Heart left ventricle (tissue), 16 donors: ENCODE results near the gene RNF103. TPM values are rescaled to one million over a fixed set of nuclear protein-coding genes. Genes with fewer than 3 reads are reported as not detected.

Experiments
- ATAC-seq, 4 donors: fragments of 200-7000 bp; cut with Tn5 transposase; one replicate each; pipeline ENCODE4 v1.9.1; 2020 to 2022; ENCODE audit warnings: moderate library complexity in 4 of 4, mild to moderate bottlenecking in 3 of 4, moderate number of reproducible peaks in 1 of 4
- DNase-seq, 5 donors: peaks; one replicate each; pipeline ENCODE4 v3.0.0-alpha.2; 2020
- H3K27ac ChIP-seq, 12 donors: fragments of 200-600 bp; sonication (generic) in 4 of 12; one replicate each; pipeline versions ENCODE4 v1.5.0 to v1.8.0; 2016 to 2022; ENCODE audit warnings: mild to moderate bottlenecking in 2 of 12
- H3K27me3 ChIP-seq, 9 donors: fragments of 200-600 bp; sonication (generic) in 2 of 9; one replicate each; pipeline versions ENCODE4 v1.5.1 to v1.8.0; 2016 to 2022; ENCODE audit warnings: mild to moderate bottlenecking in 3 of 9
- H3K36me3 ChIP-seq, 9 donors: fragments of 200-600 bp; sonication (generic) in 2 of 9; one replicate each; pipeline versions ENCODE4 v1.5.0 to v1.8.0; 2018 to 2022; ENCODE audit warnings: mild to moderate bottlenecking in 2 of 9
- H3K4me1 ChIP-seq, 12 donors: fragments of 200-600 bp; sonication (generic) in 4 of 12; one replicate each; pipeline versions ENCODE4 v1.5.0 to v1.8.0; 2016 to 2022; ENCODE audit warnings: mild to moderate bottlenecking in 3 of 12
- H3K4me3 ChIP-seq, 12 donors: fragments of 200-600 bp; sonication (generic) in 4 of 12; one replicate each; pipeline versions ENCODE4 v1.5.0 to v1.8.0; 2017 to 2022; ENCODE audit warnings: mild to moderate bottlenecking in 9 of 12, moderate library complexity in 4 of 12
- H3K9me3 ChIP-seq, 12 donors: fragments of 200-600 bp; sonication (generic) in 4 of 12; one replicate each; pipeline versions ENCODE4 v1.5.0 to v1.8.0; 2016 to 2022; ENCODE audit warnings: mild to moderate bottlenecking in 1 of 12
- POLR2A ChIP-seq, 2 donors: fragments of 450-650 bp; IDR thresholded peaks; one replicate each; pipeline ENCODE4 v1.6.1; 2017; ENCODE audit warnings: antibody characterized with exemption in 2 of 2, mild to moderate bottlenecking in 2 of 2, moderate library complexity in 2 of 2
- WGBS, 4 donors: extraction: QIAGEN DNeasy Blood & Tissue Kit in 2 of 4; methylation state at CpG; one replicate each; pipeline versions ENCODE4 v1.1.5 to v1.1.7; 2013 to 2018; 5-methylcytosine and 5-hydroxymethylcytosine counted together
- intact Hi-C, 10 donors: fragments of 100-400 bp; cut with DNase I; formaldehyde crosslinking; loops; one replicate each; pipeline versions ENCODE4 v1.11.1 to v1.14.2; 2022
- polyA plus RNA-seq, 2 donors: library from polyadenylated mRNA; stranded (reverse); fragments of 200-250 nt; gene quantifications; one replicate each; pipeline ENCODE4 v1.2.3, GENCODE V29; 2013
- total RNA-seq, 9 donors: library from RNA; depleted of rRNA in 2 of 9; stranded (reverse); fragments of >200 nt in 2 of 9; fragmentation: NEBNext Ultra II Directional in 3 of 9; extraction: Animal tissue kit (Norgen Biotek cat#: 25700) in 3 of 9; gene quantifications; one replicate each; pipeline versions ENCODE4 v1.1.0 to v1.2.4, GENCODE V29; 2016 to 2023
- TF ChIP-seq, protein P1 (sequence below), 12 donors: fragments of 200-600 bp; sonication (generic) in 4 of 12; IDR thresholded peaks; one replicate each; pipeline versions ENCODE4 v1.5.0 to v1.8.0; 2018 to 2022; ENCODE audit warnings: antibody characterized with exemption in 12 of 12, mild to moderate bottlenecking in 5 of 12
- donor health status: ischemic (EF 13 %, LVEDD 7.1; RV severe dilation, severe dysfunction).
- donor health status: healthy with polysubstance abuse.
- donor health status: DM: no; HTN: yes; CAD: no.
- donor health status: DM: no; HTN: no; CAD: no.
- donor health status: ischemic (EF 25% LVEDD 6.9; RV normal size, moderate dysfunction).
- donor health status: ischemic (EF 25% LVEDD 5.7; RV mildly dilated, moderate dysfunction).
- donor health status: healthy.
- donor health status: DM: yes; HTN: yes; CAD: no.
- donor health status: ischemic (EF 35%, LVEDD 5.7; RV mildly dilated, moderate dysfunction).
- donor health status: nonischemic (EF 11% LVEDD 7.7; RV severe dilation, severe dysfunction).
- donor health status: DM: yes; HTN: yes; CAD: no.
- donor health status: PGD.
- donor health status: ischemic (EF 29% LVEDD 5.4; RV normal size, mild dysfunction).
- donor health status: nonischemic (EF 23%, LVEDD 6.1; RV moderate dilation, normal function).

The RNF103 gene
- total and polyA plus RNA-seq, 11 donors, result 28.8 to 75.4 (median 50.9) TPM

GRCh38 chr2:86580560-86580959 is 43.1 kb downstream of the RNF103 start:
- ATAC-seq (no peak), DNase-seq (no peak)
- H3K9me3 ChIP-seq, result peaks cover 0 to 17% (median 0%) of the 10 kb centered on the region in 12 donors
- H3K4me1 ChIP-seq, result peaks cover 0 to 15% (median 8%) of the 10 kb centered on the region in 12 donors
- H3K4me3 ChIP-seq, result no peak overlapping the region
- H3K27me3 ChIP-seq, result no peaks in the 10 kb centered on the region
- H3K27ac ChIP-seq, result no peak overlapping the region
- no peaks in the 10 kb centered on the region for H3K36me3 ChIP-seq
- intact Hi-C loops, result no loop called here
- TF ChIP-seq, protein P1, sequence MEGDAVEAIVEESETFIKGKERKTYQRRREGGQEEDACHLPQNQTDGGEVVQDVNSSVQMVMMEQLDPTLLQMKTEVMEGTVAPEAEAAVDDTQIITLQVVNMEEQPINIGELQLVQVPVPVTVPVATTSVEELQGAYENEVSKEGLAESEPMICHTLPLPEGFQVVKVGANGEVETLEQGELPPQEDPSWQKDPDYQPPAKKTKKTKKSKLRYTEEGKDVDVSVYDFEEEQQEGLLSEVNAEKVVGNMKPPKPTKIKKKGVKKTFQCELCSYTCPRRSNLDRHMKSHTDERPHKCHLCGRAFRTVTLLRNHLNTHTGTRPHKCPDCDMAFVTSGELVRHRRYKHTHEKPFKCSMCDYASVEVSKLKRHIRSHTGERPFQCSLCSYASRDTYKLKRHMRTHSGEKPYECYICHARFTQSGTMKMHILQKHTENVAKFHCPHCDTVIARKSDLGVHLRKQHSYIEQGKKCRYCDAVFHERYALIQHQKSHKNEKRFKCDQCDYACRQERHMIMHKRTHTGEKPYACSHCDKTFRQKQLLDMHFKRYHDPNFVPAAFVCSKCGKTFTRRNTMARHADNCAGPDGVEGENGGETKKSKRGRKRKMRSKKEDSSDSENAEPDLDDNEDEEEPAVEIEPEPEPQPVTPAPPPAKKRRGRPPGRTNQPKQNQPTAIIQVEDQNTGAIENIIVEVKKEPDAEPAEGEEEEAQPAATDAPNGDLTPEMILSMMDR (IDR thresholded peaks at IDR 0.05), result no peak
- no peak for TF ChIP-seq POLR2A (IDR thresholded peaks at IDR 0.05)

GRCh38 chr2:86577817-86578456 is 45.7 kb downstream of the RNF103 start:
- DNase-seq (no peak), ATAC-seq (no peak)
- H3K4me3 ChIP-seq, result no peak overlapping the region
- intact Hi-C loops, result no loop called here
- peaks cover 0 to 17% (median 0%) of the 10 kb centered on the region in 12 donors for H3K9me3 ChIP-seq
- no peak for TF ChIP-seq POLR2A (IDR thresholded peaks at IDR 0.05)
- TF ChIP-seq, protein P1 (IDR thresholded peaks at IDR 0.05), result no peak
- no peaks in the 10 kb centered on the region for H3K4me1 ChIP-seq
- H3K36me3 ChIP-seq, result no peaks in the 10 kb centered on the region
- WGBS, 4 donors, result 91 to 96% (median 93%) methylated on average over 2 of the region's 2 CpGs
- H3K27ac ChIP-seq, result no peak overlapping the region
- H3K27me3 ChIP-seq, result no peaks in the 10 kb centered on the region

DNA sequence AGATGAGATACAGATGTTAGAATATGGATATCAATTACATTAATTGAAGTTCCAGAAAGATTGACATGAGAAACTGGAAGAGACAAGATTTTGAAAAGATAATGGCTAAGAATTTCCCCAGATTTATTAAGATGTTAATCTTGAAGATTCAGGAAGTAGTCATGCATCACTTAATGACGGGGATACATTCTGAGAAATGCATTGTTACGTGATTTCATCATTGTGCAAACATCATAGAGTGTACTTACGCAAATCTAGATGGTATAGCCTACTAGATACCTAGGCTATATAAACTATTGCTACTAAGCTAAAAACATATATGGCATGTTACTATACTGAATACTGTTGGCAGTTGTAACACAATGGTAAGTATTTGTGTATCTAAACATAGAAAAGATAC is 53.6 kb downstream of the RNF103 start:
- H3K4me3 ChIP-seq, result no peak overlapping the region
- H3K27ac ChIP-seq, result no peak overlapping the region
- TF ChIP-seq POLR2A (IDR thresholded peaks at IDR 0.05), result no peak
- TF ChIP-seq, protein P1 (IDR thresholded peaks at IDR 0.05), result no peak
- peaks cover 0 to 7% (median 0%) of the 10 kb centered on the region in 12 donors for H3K4me1 ChIP-seq
- H3K27me3 ChIP-seq, result no peaks in the 10 kb centered on the region
- H3K9me3 ChIP-seq, result no peaks in the 10 kb centered on the region
- intact Hi-C loops, result no loop called here
- no peak for ATAC-seq
- WGBS, 4 donors, result 79 to 82% (median 81%) methylated on average over 3 of the region's 3 CpGs
- no peak for DNase-seq
- H3K36me3 ChIP-seq, result no peaks in the 10 kb centered on the region

DNA sequence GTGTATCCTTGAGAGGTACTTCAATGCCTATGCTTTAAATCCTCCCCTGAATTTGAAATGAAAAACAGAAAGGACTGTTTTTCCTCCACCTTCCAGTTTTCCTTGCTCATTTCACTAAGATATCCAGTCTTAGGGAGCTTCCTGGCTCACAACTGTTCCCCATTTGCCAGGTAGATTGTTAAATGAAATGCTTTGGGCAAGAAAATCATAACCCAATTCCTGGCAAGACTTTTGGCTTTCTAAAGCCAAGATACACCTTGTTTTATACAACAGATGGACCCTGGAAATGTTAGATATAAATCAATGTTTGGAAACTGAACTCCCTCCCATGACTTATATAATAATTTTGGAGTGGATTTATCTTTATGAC is 56.9 kb downstream of the RNF103 start:
- peak overlapping the region in 2 of 12 donors; percentile 16 to 17 for H3K27ac ChIP-seq
- H3K9me3 ChIP-seq, result no peaks in the 10 kb centered on the region
- peaks cover 0 to 18% (median 11%) of the 10 kb centered on the region in 12 donors for H3K4me1 ChIP-seq
- DNase-seq (no peak), ATAC-seq (no peak)
- intact Hi-C loops, result loop anchor here in 3 of 10 donors (10.0 kb wide), 3 partner anchors 58 to 122 kb away; partner anchors contain the start of genes KDM3A (in 1 of the 3) and RNF103 (in 1 of the 3)
- TF ChIP-seq, protein P1 (IDR thresholded peaks at IDR 0.05), result no peak
- H3K36me3 ChIP-seq, result no peaks in the 10 kb centered on the region
- H3K27me3 ChIP-seq, result no peaks in the 10 kb centered on the region
- no peak overlapping the region for H3K4me3 ChIP-seq
